Calu3 (cell line): ENCODE results near the gene PRKAR1A. TPM values are rescaled to one million over a fixed set of nuclear protein-coding genes. Genes with fewer than 3 reads are reported as not detected.

ENCODE experiments used
- BruUV-seq: library from RNA; stranded (reverse); fragments of 400-500 nt; replicated peaks from 2 replicates; lab custom pipeline; 2021; lab: Mats Ljungman, UMichigan
- CTCF ChIA-PET: fragments of 300-600 bp; sonication (Branson Sonifier 250); formaldehyde crosslinking; loops from one replicate; lab custom pipeline; 2022; ENCODE audit warnings: antibody characterized with exemption; lab: Charles Lee
- DNase-seq: peaks from one replicate; pipeline ENCODE4 v3.0.0; 2022
- H3K27ac Mint-ChIP-seq: one replicate; pipeline ENCODE4 v1.8.0; 2022; ENCODE audit warnings: mixed read lengths; ENCODE audit not compliant: unreplicated experiment
- H3K27me3 Mint-ChIP-seq: one replicate; pipeline ENCODE4 v1.8.0; 2022; ENCODE audit warnings: mixed read lengths; ENCODE audit not compliant: unreplicated experiment
- H3K36me3 Mint-ChIP-seq: one replicate; pipeline ENCODE4 v1.8.0; 2022; ENCODE audit warnings: mild to moderate bottlenecking, moderate library complexity, mixed read lengths; ENCODE audit not compliant: insufficient read depth, unreplicated experiment
- H3K4me1 Mint-ChIP-seq: one replicate; pipeline ENCODE4 v1.8.0; 2022; ENCODE audit warnings: mild to moderate bottlenecking, low read depth, mixed read lengths; ENCODE audit not compliant: unreplicated experiment
- H3K4me3 Mint-ChIP-seq: one replicate; pipeline ENCODE4 v1.8.0; 2022; ENCODE audit warnings: mild to moderate bottlenecking, low read depth, moderate library complexity, mixed read lengths; ENCODE audit not compliant: unreplicated experiment
- H3K9me3 Mint-ChIP-seq: one replicate; pipeline ENCODE4 v1.8.0; 2022; ENCODE audit warnings: low read depth, mixed read lengths; ENCODE audit not compliant: unreplicated experiment
- intact Hi-C: fragments of 100-400 bp; cut with micrococcal nuclease; formaldehyde crosslinking; loops from one replicate; pipeline ENCODE4 v1.10.0; 2022; ENCODE audit not compliant: unreplicated experiment
- total RNA-seq: library from RNA; stranded (reverse); gene quantifications from 2 replicates; pipeline ENCODE4 v1.2.3, GENCODE V29; 2022
- TF ChIP-seq, protein P1 (sequence below): fragments of 200-600 bp; IDR thresholded peaks from one replicate; pipeline ENCODE4 v1.8.0; 2022; ENCODE audit warnings: antibody characterized with exemption; ENCODE audit not compliant: unreplicated experiment

The PRKAR1A gene
- total RNA-seq, 1 experiment from 2014 or later, result 239 TPM

DNA sequence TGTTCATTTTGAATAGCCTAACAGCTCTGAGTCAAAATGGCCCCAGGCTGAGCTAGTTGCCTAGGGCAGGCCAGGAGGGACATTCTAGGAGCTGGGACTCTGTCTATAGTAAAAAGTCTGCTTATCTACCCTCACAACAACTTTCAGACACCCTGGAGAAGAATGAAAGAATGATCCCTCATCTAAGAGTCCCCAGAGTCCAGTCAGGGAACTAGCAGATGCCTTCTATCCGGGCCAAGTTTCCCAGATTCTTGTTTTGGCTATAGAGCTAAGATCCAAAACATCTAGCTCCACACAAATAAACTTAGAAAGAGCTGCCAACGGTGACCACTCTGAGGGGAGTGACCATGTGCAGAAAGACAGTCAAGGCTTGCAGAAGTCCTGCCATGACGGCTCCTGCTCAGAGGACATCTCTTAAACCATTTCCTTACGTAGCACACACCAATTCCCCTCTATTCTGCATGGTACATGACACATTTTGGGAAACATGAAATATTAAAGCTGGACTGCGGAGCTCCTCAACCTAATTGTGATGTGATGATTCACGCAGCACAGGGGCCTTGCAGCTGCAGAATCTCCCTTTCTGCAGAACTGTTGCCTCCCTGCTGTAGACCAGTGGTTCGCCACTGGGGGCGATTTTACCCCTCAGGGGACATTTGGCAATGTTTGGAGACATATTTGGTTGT lies 64.7 kb downstream of the PRKAR1A start:
- TF ChIP-seq, protein P1, sequence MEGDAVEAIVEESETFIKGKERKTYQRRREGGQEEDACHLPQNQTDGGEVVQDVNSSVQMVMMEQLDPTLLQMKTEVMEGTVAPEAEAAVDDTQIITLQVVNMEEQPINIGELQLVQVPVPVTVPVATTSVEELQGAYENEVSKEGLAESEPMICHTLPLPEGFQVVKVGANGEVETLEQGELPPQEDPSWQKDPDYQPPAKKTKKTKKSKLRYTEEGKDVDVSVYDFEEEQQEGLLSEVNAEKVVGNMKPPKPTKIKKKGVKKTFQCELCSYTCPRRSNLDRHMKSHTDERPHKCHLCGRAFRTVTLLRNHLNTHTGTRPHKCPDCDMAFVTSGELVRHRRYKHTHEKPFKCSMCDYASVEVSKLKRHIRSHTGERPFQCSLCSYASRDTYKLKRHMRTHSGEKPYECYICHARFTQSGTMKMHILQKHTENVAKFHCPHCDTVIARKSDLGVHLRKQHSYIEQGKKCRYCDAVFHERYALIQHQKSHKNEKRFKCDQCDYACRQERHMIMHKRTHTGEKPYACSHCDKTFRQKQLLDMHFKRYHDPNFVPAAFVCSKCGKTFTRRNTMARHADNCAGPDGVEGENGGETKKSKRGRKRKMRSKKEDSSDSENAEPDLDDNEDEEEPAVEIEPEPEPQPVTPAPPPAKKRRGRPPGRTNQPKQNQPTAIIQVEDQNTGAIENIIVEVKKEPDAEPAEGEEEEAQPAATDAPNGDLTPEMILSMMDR, result no peak
- intact Hi-C loops, result no loop called here
- CTCF ChIA-PET, result no interaction called here
- no peaks in the 10 kb centered on the region for H3K27me3 Mint-ChIP-seq
- no peak overlapping the region for H3K27ac Mint-ChIP-seq
- H3K9me3 Mint-ChIP-seq, result no peaks in the 10 kb centered on the region
- H3K4me3 Mint-ChIP-seq, result no peak overlapping the region
- H3K4me1 Mint-ChIP-seq, result peaks cover 10% of the 10 kb centered on the region
- DNase-seq, result no peak
- no TSS peak for BruUV-seq
- H3K36me3 Mint-ChIP-seq, result no peaks in the 10 kb centered on the region

GRCh38 chr17:68577497-68577821 lies 65.2 kb downstream of the PRKAR1A start:
- Mint-ChIP-seq H3K4me1 (peaks cover 14% of the 10 kb centered on the region), H3K9me3 (no peaks in the 10 kb centered on the region), H3K27me3 (no peaks in the 10 kb centered on the region), H3K4me3 (no peak overlapping the region), H3K36me3 (no peaks in the 10 kb centered on the region), H3K27ac (no peak overlapping the region)
- CTCF ChIA-PET, result no interaction called here
- TF ChIP-seq, protein P1, result no peak
- intact Hi-C loops, result no loop called here
- no peak for DNase-seq
- BruUV-seq, result no TSS peak

- TF ChIP-seq, protein P1, result no peak
- no TSS peak for BruUV-seq
- intact Hi-C loops, result no loop called here
Measured at GRCh38 chr17:68578236-68578635, 66.0 kb downstream of the PRKAR1A start.

GRCh38 chr17:68579194-68579927 lies 67.1 kb downstream of the PRKAR1A start:
- TF ChIP-seq, protein P1, result no peak
- Mint-ChIP-seq H3K36me3 (no peaks in the 10 kb centered on the region), H3K27ac (no peak overlapping the region), H3K27me3 (no peaks in the 10 kb centered on the region), H3K4me1 (peaks cover 17% of the 10 kb centered on the region), H3K4me3 (no peak overlapping the region), H3K9me3 (no peaks in the 10 kb centered on the region)
- DNase-seq, result no peak
- CTCF ChIA-PET, result interaction anchor here (0.6 kb wide), 1 partner anchor 688 kb away, joined by 3 read pairs; no protein-coding TSS in a partner anchor
- intact Hi-C loops, result no loop called here
- BruUV-seq, result no TSS peak

More at GRCh38 chr17:68578236-68578635, 66.0 kb downstream of the PRKAR1A start:
- no peak overlapping the region for H3K4me3 Mint-ChIP-seq
- no peak overlapping the region for H3K27ac Mint-ChIP-seq
- no peaks in the 10 kb centered on the region for H3K27me3 Mint-ChIP-seq
- DNase-seq, result no peak
- CTCF ChIA-PET, result no interaction called here
- H3K9me3 Mint-ChIP-seq, result no peaks in the 10 kb centered on the region
- H3K4me1 Mint-ChIP-seq, result peaks cover 14% of the 10 kb centered on the region
- H3K36me3 Mint-ChIP-seq, result no peaks in the 10 kb centered on the region
